GM10847 (cell line): ENCODE results near the gene POLR1E.

Experiments
- POLR2A ChIP-seq: IDR thresholded peaks from 2 replicates; pipeline ENCODE4 v1.6.1; 2011; ENCODE audit not compliant: insufficient read length; ENCODE audit errors: extremely low read depth

Gene POLR1E

GRCh38 chr9:37455884-37456647, 29.7 kb upstream of the POLR1E start:
- no peak for TF ChIP-seq POLR2A

GRCh38 chr9:37456817-37457216, 28.9 kb upstream of the POLR1E start:
- TF ChIP-seq POLR2A: no peak

- no peak for TF ChIP-seq POLR2A
Measured at GRCh38 chr9:37464006-37464405, 21.7 kb upstream of the POLR1E start.

GRCh38 chr9:37464426-37465248, 21.1 kb upstream of the POLR1E start:
- peak; percentile 32 for TF ChIP-seq POLR2A

- peak; percentile 23 for TF ChIP-seq POLR2A
Measured at GRCh38 chr9:37465249-37466036, 20.3 kb upstream of the POLR1E start, which contains the start of gene ZBTB5. ZBTB5 (minus strand) TSS chr9:37465450; CDS start chr9:37442551, 22,899 bp downstream.

GRCh38 chr9:37466037-37466709, 19.6 kb upstream of the POLR1E start:
- TF ChIP-seq POLR2A: peak; percentile 6

- no peak for TF ChIP-seq POLR2A
Measured at GRCh38 chr9:37468620-37469019, 17.1 kb upstream of the POLR1E start.

GRCh38 chr9:37471942-37472684, 13.6 kb upstream of the POLR1E start:
- TF ChIP-seq POLR2A: no peak

GRCh38 chr9:37474438-37474837, 11.3 kb upstream of the POLR1E start:
- TF ChIP-seq POLR2A: no peak

GRCh38 chr9:37476930-37477329, 8.8 kb upstream of the POLR1E start:
- TF ChIP-seq POLR2A: no peak

- TF ChIP-seq POLR2A: no peak
Measured at GRCh38 chr9:37480759-37481158, 5.0 kb upstream of the POLR1E start.

GRCh38 chr9:37486256-37486615, 488 bp downstream of the POLR1E start:
- no peak for TF ChIP-seq POLR2A

- TF ChIP-seq POLR2A: no peak
Measured at GRCh38 chr9:37486616-37487548, 1.1 kb downstream of the POLR1E start.
